CD4-positive, alpha-beta memory T cell (primary cell): ENCODE results near the gene KRTAP4-8. TPM values are rescaled to one million over a fixed set of nuclear protein-coding genes. Genes with fewer than 3 reads are reported as not detected.
"Not testable (repeated sequence)": the region's sequence is repeated elsewhere in the genome, so short reads cannot be mapped to it uniquely, and the experiment has no call there.

Experiments used
- CTCF ChIA-PET: fragments of 350-600 bp; sonication (Branson Sonifier 250); formaldehyde crosslinking; loops from one replicate; lab custom pipeline; 2021; ENCODE audit warnings: inconsistent platforms; ENCODE audit not compliant: partially characterized antibody; lab: Charles Lee
- POLR2A ChIA-PET: fragments of 350-600 bp; sonication (Branson Sonifier 250); formaldehyde crosslinking; loops from one replicate; lab custom pipeline; 2021; ENCODE audit not compliant: partially characterized antibody; lab: Charles Lee
- DNase-seq, 5 donors: peaks; one replicate each; pipeline versions ENCODE4 v3.0.0 to v3.0.0-alpha.2; 2020 to 2022; ENCODE audit warnings: mixed read lengths in 1 of 5
- H3K27ac ChIP-seq: one replicate; pipeline ENCODE4 v1.7.0; 2013; ENCODE audit warnings: low read depth, low read length
- H3K27me3 ChIP-seq: 2 replicates; pipeline ENCODE4 v1.7.0; 2013; ENCODE audit warnings: mild to moderate bottlenecking, low read length, moderate library complexity; ENCODE audit not compliant: insufficient read depth
- H3K36me3 ChIP-seq: 2 replicates; pipeline ENCODE4 v1.7.0; 2013; ENCODE audit warnings: mild to moderate bottlenecking, low read length, moderate library complexity; ENCODE audit not compliant: insufficient read depth
- H3K4me1 ChIP-seq: 2 replicates; pipeline ENCODE4 v1.7.0; 2013; ENCODE audit warnings: mild to moderate bottlenecking, low read length, moderate library complexity; ENCODE audit not compliant: insufficient read depth
- H3K4me3 ChIP-seq, 2 donors: one replicate each; pipeline ENCODE4 v1.7.0; 2013; ENCODE audit warnings: low read length in 2 of 2, mild to moderate bottlenecking in 1 of 2
- H3K9me3 ChIP-seq, 2 donors: one replicate each; pipeline ENCODE4 v1.7.0; 2013; ENCODE audit warnings: low read length in 2 of 2, control low read depth in 1 of 2; ENCODE audit not compliant: control insufficient read depth in 1 of 2
- H3K27ac Mint-ChIP-seq, 7 donors: one replicate each; pipeline ENCODE4 v1.8.0; 2020 to 2021; ENCODE audit warnings: mixed read lengths in 7 of 7, mild to moderate bottlenecking in 6 of 7, inconsistent platforms in 3 of 7, moderate library complexity in 3 of 7
- H3K27me3 Mint-ChIP-seq, 2 donors: one replicate each; pipeline ENCODE4 v1.8.0; 2020 to 2021; ENCODE audit warnings: mixed read lengths in 2 of 2
- H3K36me3 Mint-ChIP-seq, 2 donors: one replicate each; pipeline ENCODE4 v1.8.0; 2020 to 2021; ENCODE audit warnings: mixed read lengths in 2 of 2, inconsistent platforms in 1 of 2, mild to moderate bottlenecking in 1 of 2
- H3K4me1 Mint-ChIP-seq, 4 donors: one replicate each; pipeline ENCODE4 v1.8.0; 2020 to 2021; ENCODE audit warnings: mixed read lengths in 4 of 4, mild to moderate bottlenecking in 1 of 4
- H3K4me3 Mint-ChIP-seq, 8 donors: one replicate each; pipeline ENCODE4 v1.8.0; 2020 to 2021; ENCODE audit warnings: mixed read lengths in 8 of 8, mild to moderate bottlenecking in 7 of 8, moderate library complexity in 6 of 8, inconsistent platforms in 3 of 8
- H3K9me3 Mint-ChIP-seq, 8 donors: one replicate each; pipeline ENCODE4 v1.8.0; 2020 to 2021; ENCODE audit warnings: mixed read lengths in 8 of 8, mild to moderate bottlenecking in 5 of 8, inconsistent platforms in 3 of 8, moderate library complexity in 1 of 8
- intact Hi-C: fragments of 100-400 bp; cut with micrococcal nuclease; formaldehyde crosslinking; loops from one replicate; pipeline ENCODE4 v1.15.1; 2023
- polyA plus RNA-seq, 2 donors: library from polyadenylated mRNA; unstranded; fragments of 300-500 nt; fragmentation: Illumina TruSeq; gene quantifications; one replicate each; pipeline ENCODE4 v1.2.3, GENCODE V29; 2021
- total RNA-seq, 2 experiments: library from RNA; stranded (reverse); gene quantifications; one replicate each; pipeline ENCODE4 v1.2.3, GENCODE V29; 2021

Gene KRTAP4-8
- total and polyA plus RNA-seq, 4 experiments from 2014 or later: not detected

DNA sequence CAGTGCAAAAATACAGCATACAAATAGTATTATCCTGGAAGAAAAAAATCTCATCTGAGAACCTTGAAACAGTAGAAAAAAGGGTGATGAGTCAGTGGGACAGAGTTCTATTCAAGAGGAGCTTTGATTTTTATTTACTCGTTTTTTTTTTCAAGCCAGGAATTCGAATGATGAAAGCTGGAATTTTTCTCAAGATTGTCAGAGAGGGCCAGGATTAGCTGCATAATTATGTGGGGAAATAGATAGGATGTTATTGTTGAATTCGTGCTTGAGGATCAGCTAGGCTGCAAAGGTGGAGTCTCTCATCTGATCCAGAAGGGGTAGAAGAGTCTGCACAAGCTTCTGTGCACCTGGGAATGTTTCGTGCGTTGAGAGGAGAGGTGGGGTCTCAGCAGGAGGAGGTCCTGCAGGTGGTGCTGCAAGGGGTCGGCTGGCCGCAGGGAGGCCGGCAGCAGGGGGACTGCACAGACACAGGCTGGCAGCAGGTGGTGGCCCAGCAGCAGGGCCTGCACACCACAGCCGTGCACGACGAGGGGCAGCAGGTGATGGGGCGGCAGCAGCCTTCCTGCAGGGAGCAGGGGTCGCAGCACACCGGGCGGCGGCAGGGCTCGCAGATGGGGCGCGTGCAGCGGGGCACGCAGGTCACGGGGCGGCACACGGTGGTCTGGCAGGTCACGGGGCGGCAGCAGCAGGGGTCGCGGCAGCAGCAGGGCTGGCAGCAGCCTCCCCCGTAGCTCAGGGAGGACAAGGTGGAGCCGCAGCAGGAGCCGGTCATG is 38.5 kb downstream of the KRTAP4-8 start:
- H3K27ac Mint-ChIP-seq, H3K4me1 Mint-ChIP-seq, H3K9me3 ChIP-seq, H3K27me3 ChIP-seq, H3K4me3 Mint-ChIP-seq, H3K4me1 ChIP-seq, H3K36me3 ChIP-seq, H3K9me3 Mint-ChIP-seq, DNase-seq, H3K27ac ChIP-seq, H3K4me3 ChIP-seq, intact Hi-C loops, H3K36me3 Mint-ChIP-seq: not testable (repeated sequence)
- peaks cover 24 to 40% of the 10 kb centered on the region in 2 donors for H3K27me3 Mint-ChIP-seq
- ChIA-PET POLR2A (interaction anchor here (1.2 kb wide), 1 partner anchor 35 kb away, joined by 3 read pairs; no protein-coding TSS in a partner anchor), CTCF (interaction anchor here (0.8 kb wide), 1 partner anchor 742 kb away, joined by 3 read pairs; no protein-coding TSS in a partner anchor)

DNA sequence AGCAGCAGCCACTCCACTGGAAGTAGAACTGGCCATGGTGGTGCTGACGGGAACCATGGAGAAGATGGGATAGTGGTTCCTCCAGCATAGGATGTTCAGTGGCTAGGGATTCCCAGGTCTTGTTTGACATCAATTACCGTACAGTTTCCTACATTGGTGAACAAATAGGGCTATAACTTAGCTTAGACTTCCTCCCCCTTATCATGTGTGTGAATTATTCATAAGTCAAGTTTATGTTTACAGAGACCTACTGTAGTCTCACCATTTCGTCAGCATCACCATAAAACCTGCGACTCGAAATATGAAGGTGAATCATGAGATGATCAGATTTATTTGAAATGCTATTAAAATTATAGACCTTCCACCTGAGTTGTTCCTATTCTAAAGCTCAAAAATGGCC is 39.2 kb downstream of the KRTAP4-8 start:
- no peak for DNase-seq
- no peak overlapping the region for H3K4me3 ChIP-seq
- ChIA-PET POLR2A (interaction anchor here (1.2 kb wide), 1 partner anchor 36 kb away, joined by 3 read pairs; no protein-coding TSS in a partner anchor), CTCF (interaction anchor here (0.8 kb wide), 1 partner anchor 743 kb away, joined by 3 read pairs; no protein-coding TSS in a partner anchor)
- Mint-ChIP-seq H3K4me1 (peaks cover 0 to 3% (median 0%) of the 10 kb centered on the region in 4 donors), H3K9me3 (peaks cover 0 to 7% (median 0%) of the 10 kb centered on the region in 8 donors), H3K27ac (no peak overlapping the region), H3K4me3 (no peak overlapping the region), H3K36me3 (peaks cover 0 to 3% of the 10 kb centered on the region in 2 donors), H3K27me3 (peaks cover 25 to 44% of the 10 kb centered on the region in 2 donors)
- no peaks in the 10 kb centered on the region for H3K36me3 ChIP-seq
- H3K4me1 ChIP-seq: no peaks in the 10 kb centered on the region
- H3K27ac ChIP-seq: no peak overlapping the region
- H3K9me3 ChIP-seq: no peaks in the 10 kb centered on the region
- H3K27me3 ChIP-seq: no peaks in the 10 kb centered on the region
- intact Hi-C loops: no loop called here

DNA sequence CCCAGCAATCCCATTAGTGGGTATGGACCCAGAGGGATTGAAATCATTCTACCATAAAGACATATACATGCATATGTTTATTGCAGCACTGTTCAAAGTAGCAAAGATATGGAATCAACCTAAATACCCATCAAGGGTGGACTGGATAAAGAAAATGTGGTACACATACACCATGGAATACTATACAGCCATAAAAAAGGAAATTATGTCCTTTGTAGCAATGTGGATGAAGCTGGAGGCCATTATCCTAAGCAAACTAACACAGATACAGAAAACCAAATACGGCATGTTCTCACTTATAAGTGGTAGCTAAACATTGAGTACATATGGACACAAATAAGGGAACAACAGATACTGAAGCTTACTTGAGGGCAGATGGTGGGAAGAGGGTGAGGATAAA is 40.4 kb downstream of the KRTAP4-8 start:
- Mint-ChIP-seq H3K36me3 (peaks cover 0 to 3% of the 10 kb centered on the region in 2 donors), H3K9me3 (peaks cover 0 to 7% (median 1%) of the 10 kb centered on the region in 8 donors), H3K27ac (no peak overlapping the region), H3K4me1 (peaks cover 0 to 5% (median 2%) of the 10 kb centered on the region in 4 donors), H3K27me3 (peaks cover 23 to 46% of the 10 kb centered on the region in 2 donors), H3K4me3 (no peak overlapping the region)
- ChIA-PET POLR2A (no interaction called here), CTCF (no interaction called here)
- Histone ChIP-seq H3K27me3 (no peaks in the 10 kb centered on the region), H3K4me3 (no peak overlapping the region), H3K27ac (no peak overlapping the region), H3K36me3 (no peaks in the 10 kb centered on the region), H3K9me3 (no peaks in the 10 kb centered on the region), H3K4me1 (no peaks in the 10 kb centered on the region)
- no peak for DNase-seq
- intact Hi-C loops: no loop called here

- POLR2A ChIA-PET, H3K36me3 Mint-ChIP-seq, H3K4me1 ChIP-seq, H3K4me3 ChIP-seq, H3K27ac ChIP-seq, CTCF ChIA-PET, DNase-seq, H3K27me3 ChIP-seq, intact Hi-C loops, H3K4me3 Mint-ChIP-seq, H3K4me1 Mint-ChIP-seq, H3K36me3 ChIP-seq, H3K27ac Mint-ChIP-seq, H3K9me3 Mint-ChIP-seq, H3K9me3 ChIP-seq: not testable (repeated sequence)
- H3K27me3 Mint-ChIP-seq: peaks cover 16 to 36% of the 10 kb centered on the region in 2 donors
These were observed 42.8 kb downstream of the KRTAP4-8 start, which contains the start of gene KRTAP2-2 for GRCh38 chr17:41055130-41055529. Gene KRTAP2-2, minus strand, starts transcription at chr17:41055230. Its CDS starts 19 bp downstream, at chr17:41055211.

DNA sequence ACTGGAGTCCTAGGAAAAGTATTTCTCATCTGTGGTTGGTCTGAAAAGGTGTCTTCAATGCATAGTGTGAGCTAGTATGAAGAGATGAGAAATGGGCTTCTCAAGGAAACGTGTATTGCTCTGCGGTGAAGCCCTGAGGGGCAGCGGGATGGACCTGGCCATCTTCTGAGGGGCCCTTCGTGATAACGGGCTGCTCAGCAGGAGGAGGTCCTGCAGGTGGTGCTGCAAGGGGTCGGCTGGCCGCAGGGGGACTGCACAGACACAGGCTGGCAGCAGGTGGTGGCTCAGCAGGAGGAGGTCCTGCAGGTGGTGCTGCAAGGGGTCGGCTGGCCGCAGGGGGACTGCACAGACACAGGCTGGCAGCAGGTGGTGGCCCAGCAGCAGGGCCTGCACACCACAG is 43.4 kb downstream of the KRTAP4-8 start:
- H3K4me1 ChIP-seq, intact Hi-C loops, H3K27ac ChIP-seq, H3K4me1 Mint-ChIP-seq, POLR2A ChIA-PET, H3K4me3 ChIP-seq, H3K9me3 Mint-ChIP-seq, H3K9me3 ChIP-seq, H3K27me3 ChIP-seq, H3K4me3 Mint-ChIP-seq, H3K36me3 Mint-ChIP-seq, DNase-seq, H3K27ac Mint-ChIP-seq, CTCF ChIA-PET, H3K36me3 ChIP-seq: not testable (repeated sequence)
- peaks cover 15 to 37% of the 10 kb centered on the region in 2 donors for H3K27me3 Mint-ChIP-seq

DNA sequence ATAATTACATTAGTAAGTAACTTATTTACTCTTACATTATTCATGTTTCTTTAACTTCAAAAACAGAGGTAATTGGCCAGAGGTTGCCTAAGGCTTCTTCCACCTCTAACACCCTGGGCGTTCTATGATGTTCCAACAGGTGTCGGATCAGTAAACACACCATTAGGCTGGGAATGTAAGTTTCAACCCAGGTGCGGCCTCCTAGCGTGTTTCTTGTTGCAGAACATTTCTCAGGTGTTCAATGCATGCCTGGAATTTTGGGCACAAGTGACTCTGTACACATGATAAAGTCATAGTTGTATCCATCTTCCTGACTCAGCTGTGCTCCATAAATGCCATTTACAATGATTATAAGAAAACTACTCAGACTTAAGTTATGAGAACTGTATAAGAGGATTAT is 43.9 kb downstream of the KRTAP4-8 start:
- H3K9me3 Mint-ChIP-seq: peaks cover 0 to 7% (median 1%) of the 10 kb centered on the region in 8 donors
- no peaks in the 10 kb centered on the region for H3K9me3 ChIP-seq
- no peak overlapping the region for H3K27ac ChIP-seq
- no peaks in the 10 kb centered on the region for H3K36me3 ChIP-seq
- H3K27me3 ChIP-seq: no peaks in the 10 kb centered on the region
- no peak overlapping the region for H3K4me3 Mint-ChIP-seq
- ChIA-PET CTCF (no interaction called here), POLR2A (no interaction called here)
- no peak overlapping the region for H3K4me3 ChIP-seq
- H3K4me1 ChIP-seq: no peaks in the 10 kb centered on the region
- H3K27ac Mint-ChIP-seq: no peak overlapping the region
- H3K4me1 Mint-ChIP-seq: peaks cover 0 to 5% (median 1%) of the 10 kb centered on the region in 4 donors
- no peak for DNase-seq
- peaks cover 12 to 35% of the 10 kb centered on the region in 2 donors for H3K27me3 Mint-ChIP-seq
- intact Hi-C loops: no loop called here
- peaks cover 0 to 3% of the 10 kb centered on the region in 2 donors for H3K36me3 Mint-ChIP-seq

DNA sequence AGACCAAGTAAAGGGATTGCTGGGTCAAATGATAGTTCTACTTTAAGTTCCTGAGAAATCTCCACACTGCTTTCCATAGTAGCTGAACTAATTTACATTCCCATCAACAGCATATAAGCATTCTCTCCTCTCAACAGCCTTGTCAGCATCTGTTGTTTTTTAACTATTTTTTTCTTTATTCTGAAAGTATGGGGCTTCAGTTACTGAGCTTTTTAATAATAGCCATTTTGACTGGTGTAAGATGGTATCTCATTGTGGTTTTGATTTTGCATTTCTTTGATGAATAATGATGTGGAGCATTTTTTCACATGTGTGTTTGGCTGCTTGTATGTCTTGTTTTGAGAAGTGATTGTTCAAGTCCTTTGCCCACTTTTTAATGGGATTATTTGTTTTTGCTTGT is 45.4 kb downstream of the KRTAP4-8 start:
- H3K4me1 Mint-ChIP-seq: peaks cover 0 to 5% (median 1%) of the 10 kb centered on the region in 4 donors
- intact Hi-C loops: no loop called here
- Histone ChIP-seq H3K27ac (no peak overlapping the region), H3K9me3 (no peaks in the 10 kb centered on the region), H3K27me3 (no peaks in the 10 kb centered on the region), H3K36me3 (no peaks in the 10 kb centered on the region), H3K4me3 (no peak overlapping the region), H3K4me1 (no peaks in the 10 kb centered on the region)
- DNase-seq: no peak
- peaks cover 0 to 5% (median 1%) of the 10 kb centered on the region in 8 donors for H3K9me3 Mint-ChIP-seq
- ChIA-PET POLR2A (no interaction called here), CTCF (no interaction called here)
- H3K4me3 Mint-ChIP-seq: no peak overlapping the region
- H3K27me3 Mint-ChIP-seq: peaks cover 14 to 35% of the 10 kb centered on the region in 2 donors
- H3K27ac Mint-ChIP-seq: no peak overlapping the region
- peaks cover 0 to 2% of the 10 kb centered on the region in 2 donors for H3K36me3 Mint-ChIP-seq
